GM13977 (cell line): Measurements from ENCODE around the gene C1R.

Experiments used
- DNase-seq: peaks from one replicate; pipeline ENCODE4 v3.0.0; 2012; ENCODE audit warnings: low spot score
- CTCF ChIP-seq: IDR thresholded peaks from 2 replicates; pipeline ENCODE4 v1.5.1; 2012; ENCODE audit warnings: mild to moderate bottlenecking, control low read depth; ENCODE audit not compliant: insufficient read depth; ENCODE audit errors: extremely low read depth, missing control alignments
- in situ Hi-C: fragments of 300-500 bp; cut with MboI; formaldehyde crosslinking; loops from one replicate; pipeline ENCODE4 v1.12.0; 2022; ENCODE audit warnings: low sequenced_read_pairs, low pct_unique_long_range_greater_than_20kb, mixed read lengths, inconsistent platforms; ENCODE audit not compliant: unreplicated experiment

The C1R gene

GRCh38 chr12:7120166-7120565, 27.9 kb upstream of the C1R start:
- in situ Hi-C loops = loop anchor here (25.0 kb wide), 1 partner anchor 183 kb away; the partner anchor contains the start of genes ATN1, C12orf57 and RNU7-1
- TF ChIP-seq CTCF = no peak
- DNase-seq = no peak

- TF ChIP-seq CTCF = no peak
- in situ Hi-C loops = loop anchor here (25.0 kb wide), 1 partner anchor 182 kb away; the partner anchor contains the start of genes ATN1, C12orf57 and RNU7-1
- DNase-seq = no peak
These were observed 26.6 kb upstream of the C1R start for GRCh38 chr12:7118881-7119280.

- no peak for TF ChIP-seq CTCF
- in situ Hi-C loops = loop anchor here (25.0 kb wide), 1 partner anchor 180 kb away; the partner anchor contains the start of genes ATN1, C12orf57 and RNU7-1
- DNase-seq = no peak
These were observed 25.4 kb upstream of the C1R start for GRCh38 chr12:7117670-7118069.

GRCh38 chr12:7116916-7117315, 24.7 kb upstream of the C1R start:
- no peak for DNase-seq
- TF ChIP-seq CTCF = no peak
- in situ Hi-C loops = loop anchor here (25.0 kb wide), 1 partner anchor 180 kb away; the partner anchor contains the start of genes ATN1, C12orf57 and RNU7-1

GRCh38 chr12:7116196-7116595, 24.0 kb upstream of the C1R start:
- in situ Hi-C loops = loop anchor here (25.0 kb wide), 1 partner anchor 179 kb away; the partner anchor contains the start of genes ATN1, C12orf57 and RNU7-1
- DNase-seq = no peak
- TF ChIP-seq CTCF = no peak

- DNase-seq = no peak
- no peak for TF ChIP-seq CTCF
- in situ Hi-C loops = loop anchor here (25.0 kb wide), 1 partner anchor 178 kb away; the partner anchor contains the start of genes ATN1, C12orf57 and RNU7-1
These were observed 22.6 kb upstream of the C1R start for GRCh38 chr12:7114851-7115250.

GRCh38 chr12:7114008-7114407, 21.8 kb upstream of the C1R start:
- in situ Hi-C loops = loop anchor here (25.0 kb wide), 1 partner anchor 177 kb away; the partner anchor contains the start of genes ATN1, C12orf57 and RNU7-1
- TF ChIP-seq CTCF = no peak
- DNase-seq = no peak
